Natural killer cell treated with Interleukin-12 subunit alpha and Interleukin-12 subunit beta and Interleukin-15 and Interleukin-18, amount 100 ng/mL, for 72 hours (primary cell): ENCODE results near the gene ZNHIT2. TPM values are rescaled to one million over a fixed set of nuclear protein-coding genes. Genes with fewer than 3 reads are reported as not detected.

Experiments
- ATAC-seq, 2 donors: fragments of 150-1000 bp; cut with Tn5 transposase in 1 of 2; sonication (Bioruptor Pico), chemical (Tn5 transposase) in 1 of 2; 2 replicates each; pipeline ENCODE4 v1.10.0; 2021
- DNase-seq: peaks from one replicate; pipeline ENCODE4 v3.0.0; 2022; ENCODE audit warnings: low spot score
- H3K27ac Mint-ChIP-seq, 2 donors: 1 replicate in 1 of 2; 2 replicates in 1 of 2; pipeline ENCODE4 v1.8.0; 2022; ENCODE audit warnings: mixed read lengths in 2 of 2, mild to moderate bottlenecking in 1 of 2, moderate library complexity in 1 of 2
- H3K27me3 Mint-ChIP-seq, 2 donors: 1 replicate in 1 of 2; 2 replicates in 1 of 2; pipeline ENCODE4 v1.8.0; 2022; ENCODE audit warnings: mixed read lengths in 2 of 2
- H3K36me3 Mint-ChIP-seq: one replicate; pipeline ENCODE4 v1.8.0; 2022; ENCODE audit warnings: mixed read lengths
- H3K4me1 Mint-ChIP-seq, 2 donors: 1 replicate in 1 of 2; 2 replicates in 1 of 2; pipeline ENCODE4 v1.8.0; 2022; ENCODE audit warnings: low read depth in 2 of 2, mixed read lengths in 2 of 2, mild to moderate bottlenecking in 1 of 2
- H3K4me3 Mint-ChIP-seq: one replicate; pipeline ENCODE4 v1.8.0; 2022; ENCODE audit warnings: mixed read lengths
- H3K9me3 Mint-ChIP-seq: 2 replicates; pipeline ENCODE4 v1.8.0; 2022; ENCODE audit warnings: mixed read lengths
- total RNA-seq, 2 donors: library from RNA; stranded (reverse); gene quantifications; one replicate each; pipeline ENCODE4 v1.2.3, GENCODE V29; 2022

Gene ZNHIT2
- total RNA-seq, 2 donors from 2014 or later = 9.8 to 23.7 TPM

DNA sequence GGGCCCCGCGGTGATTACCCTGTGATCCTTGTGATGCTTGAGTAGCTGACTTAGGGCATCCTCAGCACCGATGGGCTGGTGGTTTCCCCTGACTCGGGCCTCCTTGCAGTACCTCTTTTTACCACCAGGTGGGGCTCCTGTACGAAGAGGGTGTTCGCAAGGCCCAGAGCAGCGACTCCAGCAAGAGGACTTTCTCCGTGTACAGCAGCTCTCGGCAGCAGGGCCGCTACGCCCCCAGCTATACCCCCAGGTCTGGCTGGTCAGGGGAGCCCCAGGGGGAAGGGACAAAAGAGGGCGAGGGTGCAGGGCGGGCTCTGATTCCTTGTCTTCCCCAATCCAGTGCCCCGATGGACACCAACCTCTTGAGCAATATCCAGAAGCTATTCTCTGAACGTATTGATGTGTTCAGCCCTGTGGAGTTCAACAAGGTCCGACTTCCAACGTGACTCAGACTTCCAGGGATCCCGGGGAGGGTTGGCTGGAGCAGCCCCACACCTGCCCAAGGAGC is 7.1 kb downstream of the ZNHIT2 start:
- H3K27ac Mint-ChIP-seq = no peak overlapping the region
- H3K4me1 Mint-ChIP-seq = peaks cover 26 to 35% of the 10 kb centered on the region in 2 donors
- H3K9me3 Mint-ChIP-seq = no peaks in the 10 kb centered on the region
- no peak overlapping the region for H3K4me3 Mint-ChIP-seq
- ATAC-seq (peak; percentile 59 to 69), DNase-seq (peak; percentile 89)
- H3K27me3 Mint-ChIP-seq = no peaks in the 10 kb centered on the region
- H3K36me3 Mint-ChIP-seq = no peaks in the 10 kb centered on the region

DNA sequence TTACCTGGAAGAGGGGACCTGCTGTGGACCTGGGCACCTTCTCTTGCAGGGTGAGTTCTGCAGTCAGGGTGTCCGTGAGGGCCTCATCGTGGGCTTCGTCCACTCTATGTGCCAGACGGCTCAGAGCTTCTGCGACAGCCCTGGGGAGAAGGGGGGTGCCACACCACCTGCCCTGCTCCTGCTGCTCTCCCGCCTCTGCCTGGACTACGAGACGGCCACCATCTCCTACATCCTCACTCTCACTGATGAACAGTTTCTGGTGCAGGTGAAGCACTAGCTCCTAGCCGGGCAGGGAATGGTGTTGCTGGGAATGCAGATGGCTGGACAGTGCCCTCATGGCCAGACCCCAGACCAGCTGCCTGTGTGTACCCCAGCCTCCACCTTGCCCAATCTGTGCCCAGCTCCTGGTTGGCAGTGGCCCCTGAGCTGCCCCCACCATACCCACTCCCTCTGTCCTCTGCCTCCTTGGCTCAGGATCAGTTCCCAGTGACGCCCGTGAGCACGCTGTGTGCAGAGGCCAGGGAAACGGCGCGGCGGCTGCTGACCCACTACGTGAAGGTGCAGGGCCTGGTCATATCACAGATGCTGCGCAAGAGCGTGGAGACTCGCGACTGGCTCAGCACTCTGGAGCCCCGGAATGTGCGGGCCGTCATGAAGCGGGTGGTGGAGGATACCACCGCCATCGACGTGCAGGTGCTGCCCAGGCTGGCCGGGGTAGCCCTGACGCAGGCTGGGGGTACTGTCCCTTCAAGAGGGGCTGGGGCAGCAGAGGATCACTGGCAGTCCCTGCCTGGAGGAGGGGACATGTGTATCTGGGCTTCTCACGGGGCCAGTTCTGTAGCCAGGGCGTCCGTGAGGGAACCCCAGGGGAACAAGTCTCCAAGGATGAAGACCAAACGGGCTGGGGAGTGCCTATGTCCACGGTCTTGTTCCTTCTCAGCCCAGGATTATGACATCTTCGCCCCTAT is 8.0 kb downstream of the ZNHIT2 start:
- no peak for ATAC-seq
- Mint-ChIP-seq H3K4me1 (peaks cover 27 to 41% of the 10 kb centered on the region in 2 donors), H3K4me3 (no peak overlapping the region), H3K36me3 (no peaks in the 10 kb centered on the region), H3K9me3 (no peaks in the 10 kb centered on the region), H3K27me3 (no peaks in the 10 kb centered on the region), H3K27ac (no peak overlapping the region)
- DNase-seq = peak; percentile 60

GRCh38 chr11:65108469-65109123 is 8.9 kb downstream of the ZNHIT2 start:
- ATAC-seq = no peak
- H3K36me3 Mint-ChIP-seq = no peaks in the 10 kb centered on the region
- no peak overlapping the region for H3K4me3 Mint-ChIP-seq
- H3K4me1 Mint-ChIP-seq = peaks cover 26 to 41% of the 10 kb centered on the region in 2 donors
- no peaks in the 10 kb centered on the region for H3K9me3 Mint-ChIP-seq
- H3K27me3 Mint-ChIP-seq = no peaks in the 10 kb centered on the region
- peak; percentile 60 for DNase-seq
- no peak overlapping the region for H3K27ac Mint-ChIP-seq

- no peaks in the 10 kb centered on the region for H3K9me3 Mint-ChIP-seq
- peaks cover 21 to 36% of the 10 kb centered on the region in 2 donors for H3K4me1 Mint-ChIP-seq
- ATAC-seq = no peak
- no peak overlapping the region for H3K4me3 Mint-ChIP-seq
- DNase-seq = peak; percentile 51
- H3K27ac Mint-ChIP-seq = no peak overlapping the region
- H3K27me3 Mint-ChIP-seq = no peaks in the 10 kb centered on the region
- no peaks in the 10 kb centered on the region for H3K36me3 Mint-ChIP-seq
Measured at GRCh38 chr11:65107751-65108468, 9.6 kb downstream of the ZNHIT2 start.

- H3K27me3 Mint-ChIP-seq = no peaks in the 10 kb centered on the region
- H3K4me1 Mint-ChIP-seq = peaks cover 20 to 35% of the 10 kb centered on the region in 2 donors
- H3K9me3 Mint-ChIP-seq = no peaks in the 10 kb centered on the region
- no peaks in the 10 kb centered on the region for H3K36me3 Mint-ChIP-seq
- DNase-seq (peak; percentile 15), ATAC-seq (no peak)
- no peak overlapping the region for H3K27ac Mint-ChIP-seq
- no peak overlapping the region for H3K4me3 Mint-ChIP-seq
Measured at GRCh38 chr11:65107078-65107477, 10.4 kb downstream of the ZNHIT2 start.

DNA sequence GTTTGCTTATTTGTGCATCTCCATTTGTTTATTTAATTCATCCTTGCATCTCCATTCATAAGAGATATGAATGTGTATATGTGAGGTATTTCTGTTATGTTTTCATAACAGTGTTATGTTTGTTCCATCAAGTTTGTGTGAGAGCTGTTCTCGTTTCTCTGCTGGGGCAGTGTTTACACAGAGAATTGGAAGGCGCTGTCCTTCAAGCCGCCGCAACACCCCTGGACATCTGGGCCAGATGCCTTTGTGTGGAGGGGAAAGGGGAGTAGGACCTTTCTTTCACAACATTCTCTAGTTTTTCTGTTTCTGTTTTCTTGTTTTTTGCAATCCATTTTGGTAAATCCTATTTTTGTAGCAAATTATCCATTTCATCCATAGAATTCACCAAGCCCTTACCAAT is 12.9 kb downstream of the ZNHIT2 start:
- Mint-ChIP-seq H3K9me3 (no peaks in the 10 kb centered on the region), H3K27me3 (no peaks in the 10 kb centered on the region), H3K27ac (peak overlapping the region in 1 of 2 donors; percentile 85), H3K4me1 (peaks cover 7 to 17% of the 10 kb centered on the region in 2 donors), H3K4me3 (no peak overlapping the region), H3K36me3 (no peaks in the 10 kb centered on the region)
- DNase-seq (peak; percentile 13), ATAC-seq (no peak)

DNA sequence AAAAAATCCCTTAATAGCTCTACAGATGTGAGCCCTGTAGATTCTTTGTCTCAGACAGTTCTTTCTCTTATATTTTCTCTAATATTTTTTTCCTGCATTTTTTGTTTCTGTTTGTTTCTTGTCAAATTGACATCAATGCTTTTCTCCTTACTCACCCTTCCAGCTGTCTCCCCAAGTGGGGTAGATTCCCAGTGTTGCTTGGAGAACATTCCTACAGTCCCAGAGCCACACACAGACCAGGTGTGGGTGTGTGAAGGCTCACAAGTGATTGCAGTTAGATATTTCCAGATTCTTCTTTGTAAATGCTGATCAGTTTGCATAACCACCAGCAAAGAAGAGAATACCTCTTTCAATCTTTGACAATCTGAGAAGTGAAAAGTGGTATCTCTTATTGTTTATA is 14.0 kb downstream of the ZNHIT2 start:
- Mint-ChIP-seq H3K27ac (no peak overlapping the region), H3K36me3 (no peaks in the 10 kb centered on the region), H3K4me3 (no peak overlapping the region), H3K9me3 (no peaks in the 10 kb centered on the region), H3K4me1 (peaks cover 14 to 22% of the 10 kb centered on the region in 2 donors), H3K27me3 (no peaks in the 10 kb centered on the region)
- DNase-seq = peak; percentile 18
- ATAC-seq = no peak

DNA sequence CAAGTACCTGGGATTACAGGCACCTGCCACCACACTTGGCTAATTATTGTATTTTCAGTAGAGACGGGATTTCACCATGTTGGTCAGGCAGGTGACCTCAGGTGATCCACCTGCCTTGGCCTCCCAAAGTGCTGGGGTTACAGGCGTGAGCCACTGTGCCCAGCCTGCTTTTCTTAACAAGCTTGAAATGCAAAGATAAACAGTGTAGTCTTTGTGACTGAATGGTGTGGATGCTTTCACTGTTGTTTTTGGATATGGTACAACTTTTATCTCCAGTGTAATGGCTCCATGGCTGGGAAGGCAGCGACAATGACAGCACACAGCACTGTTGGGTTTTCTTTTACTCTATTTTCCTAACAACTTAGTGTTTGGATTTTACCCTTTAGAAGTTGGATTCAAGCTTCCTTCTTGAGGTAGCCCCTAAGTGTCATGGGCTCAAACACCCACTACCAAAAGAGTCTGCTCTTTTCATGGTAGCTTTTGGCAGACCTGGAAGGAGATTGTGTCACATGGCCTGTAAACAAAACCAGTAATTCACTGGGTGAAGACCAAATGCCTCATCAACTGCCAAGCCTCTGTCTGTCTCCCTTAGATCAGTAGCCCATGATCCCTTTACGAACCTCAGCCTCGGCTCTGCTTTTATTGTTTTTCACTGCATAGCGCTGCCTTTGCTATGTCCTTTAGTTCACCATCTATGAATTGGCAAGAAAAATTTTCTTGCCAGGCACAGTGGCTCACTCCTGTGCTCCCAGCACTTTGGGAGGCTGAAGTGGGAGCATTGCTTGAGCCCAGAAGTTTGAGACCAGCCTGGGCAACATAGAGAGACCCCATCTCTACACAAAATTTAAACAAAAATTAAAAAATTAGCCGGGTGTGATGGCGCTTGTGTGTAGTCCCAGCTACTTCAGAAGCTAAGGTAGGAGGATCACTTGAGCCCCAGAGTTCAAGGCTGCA is 15.1 kb downstream of the ZNHIT2 start:
- Mint-ChIP-seq H3K4me1 (peaks cover 19 to 25% of the 10 kb centered on the region in 2 donors), H3K27ac (no peak overlapping the region), H3K27me3 (no peaks in the 10 kb centered on the region), H3K9me3 (no peaks in the 10 kb centered on the region), H3K4me3 (no peak overlapping the region), H3K36me3 (no peaks in the 10 kb centered on the region)
- no peak for ATAC-seq
- peak; percentile 39 for DNase-seq

GRCh38 chr11:65100674-65101350 is 16.7 kb downstream of the ZNHIT2 start:
- H3K4me1 Mint-ChIP-seq = peaks cover 19% of the 10 kb centered on the region in 2 donors
- no peak overlapping the region for H3K4me3 Mint-ChIP-seq
- no peaks in the 10 kb centered on the region for H3K9me3 Mint-ChIP-seq
- DNase-seq (no peak), ATAC-seq (no peak)
- no peaks in the 10 kb centered on the region for H3K36me3 Mint-ChIP-seq
- no peaks in the 10 kb centered on the region for H3K27me3 Mint-ChIP-seq
- no peak overlapping the region for H3K27ac Mint-ChIP-seq

- peak overlapping the region; percentile 85 to 92 for H3K27ac Mint-ChIP-seq
- no peak for ATAC-seq
Measured at GRCh38 chr11:65096926-65097325, 20.6 kb downstream of the ZNHIT2 start.

DNA sequence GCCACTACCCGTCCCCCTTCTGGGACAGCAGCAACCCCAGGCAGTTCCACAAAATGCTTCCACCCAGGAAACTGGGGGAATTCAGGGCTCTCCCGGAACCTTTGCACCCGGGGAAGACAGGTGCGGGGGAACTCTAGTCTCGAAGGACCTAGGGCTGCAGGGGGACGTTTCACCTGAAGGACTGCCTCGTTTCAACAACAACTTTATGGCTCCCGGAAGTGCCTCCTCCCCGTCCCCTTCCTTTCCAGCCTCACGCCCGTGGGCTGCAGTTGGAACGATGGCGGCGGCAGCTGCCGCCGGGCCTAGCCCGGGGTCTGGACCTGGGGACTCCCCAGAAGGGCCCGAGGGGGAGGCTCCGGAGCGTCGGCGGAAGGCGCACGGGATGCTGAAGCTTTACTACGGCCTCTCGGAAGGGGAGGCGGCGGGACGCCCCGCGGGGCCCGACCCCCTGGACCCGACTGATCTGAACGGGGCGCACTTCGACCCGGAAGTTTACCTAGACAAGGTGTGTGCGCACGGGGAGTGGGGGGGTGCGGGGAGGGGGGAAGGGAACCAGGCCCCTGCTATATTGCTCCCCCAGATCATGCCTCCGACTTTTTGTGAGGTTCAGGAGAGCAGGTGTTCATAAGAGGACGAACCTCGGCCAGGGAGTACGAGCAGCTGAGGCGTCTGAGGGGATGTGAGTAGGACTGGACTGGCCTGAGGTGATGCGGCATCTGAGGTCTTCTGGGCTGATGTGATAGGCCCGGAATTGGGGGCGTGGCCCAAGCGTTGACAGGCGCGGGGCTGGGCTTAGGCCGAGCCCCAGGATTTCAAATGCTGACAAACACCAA is 21.3 kb downstream of the ZNHIT2 start, which contains the start of gene VPS51:
Gene VPS51, plus strand, starts transcription at position 241 of the 833 bp plus-strand sequence. Its CDS starts 37 bp downstream, at position 278.
- Mint-ChIP-seq H3K27me3 (no peaks in the 10 kb centered on the region), H3K4me1 (peaks cover 12 to 16% of the 10 kb centered on the region in 2 donors), H3K9me3 (no peaks in the 10 kb centered on the region), H3K27ac (peak within 1 kb of the TSS; percentile 85 to 92), H3K4me3 (peak within 1 kb of the TSS; percentile 88), H3K36me3 (no peaks in the 10 kb centered on the region)
- DNase-seq = peak; percentile 88
- ATAC-seq = peak; percentile 97 to 98

More at GRCh38 chr11:65096926-65097325, 20.6 kb downstream of the ZNHIT2 start:
- H3K27me3 Mint-ChIP-seq = no peaks in the 10 kb centered on the region
- peaks cover 12 to 16% of the 10 kb centered on the region in 2 donors for H3K4me1 Mint-ChIP-seq
- DNase-seq = peak; percentile 45
- no peaks in the 10 kb centered on the region for H3K9me3 Mint-ChIP-seq
- peak overlapping the region; percentile 88 for H3K4me3 Mint-ChIP-seq
- H3K36me3 Mint-ChIP-seq = no peaks in the 10 kb centered on the region
